H9 (cell line): ENCODE measurements around the gene VNN1. TPM values are rescaled to one million over a fixed set of nuclear protein-coding genes. Genes with fewer than 3 reads are reported as not detected.

Experiments
- DNase-seq: peaks from one replicate; pipeline ENCODE4 v3.0.0-alpha.2; 2017
- H2AFZ ChIP-seq: one replicate; pipeline ENCODE4 v1.6.1; 2013; ENCODE audit warnings: mild to moderate bottlenecking, low read length, control low read depth, moderate library complexity
- H2AK5ac ChIP-seq: 2 replicates; pipeline ENCODE4 v1.6.1; 2013; ENCODE audit warnings: low read length, control low read depth, mixed read lengths; ENCODE audit not compliant: insufficient read length
- H2BK120ac ChIP-seq: one replicate; pipeline ENCODE4 v1.6.1; 2013; ENCODE audit warnings: low read depth, mild to moderate bottlenecking, low read length, control low read depth, inconsistent platforms; ENCODE audit not compliant: poor library complexity, severe bottlenecking
- H2BK12ac ChIP-seq: 2 replicates; pipeline ENCODE4 v1.6.1; 2013; ENCODE audit warnings: low read length, control low read depth, mixed read lengths, low read depth; ENCODE audit not compliant: insufficient read length
- H2BK15ac ChIP-seq: 2 replicates; pipeline ENCODE4 v1.6.1; 2013; ENCODE audit warnings: low read depth, low read length, control low read depth
- H2BK20ac ChIP-seq: one replicate; pipeline ENCODE4 v1.6.1; 2013; ENCODE audit warnings: low read depth, mild to moderate bottlenecking, low read length, control low read depth, inconsistent platforms; ENCODE audit not compliant: poor library complexity, severe bottlenecking
- H2BK5ac ChIP-seq: 2 replicates; pipeline ENCODE4 v1.6.1; 2013; ENCODE audit warnings: low read length, control low read depth, mixed read lengths; ENCODE audit not compliant: insufficient read length
- H3K14ac ChIP-seq: 2 replicates; pipeline ENCODE4 v1.6.1; 2013; ENCODE audit warnings: low read length, control low read depth; ENCODE audit not compliant: insufficient read depth
- H3K18ac ChIP-seq: 2 replicates; pipeline ENCODE4 v1.6.1; 2013; ENCODE audit warnings: low read depth, mild to moderate bottlenecking, mixed read lengths, low read length, control low read depth; ENCODE audit not compliant: insufficient read length
- H3K23ac ChIP-seq: 2 replicates; pipeline ENCODE4 v1.6.1; 2013; ENCODE audit warnings: low read length, control low read depth, mixed read lengths, low read depth; ENCODE audit not compliant: insufficient read length
- H3K23me2 ChIP-seq: 2 replicates; pipeline ENCODE4 v1.6.1; 2013; ENCODE audit warnings: low read depth, mild to moderate bottlenecking, mixed read lengths, low read length, control low read depth; ENCODE audit not compliant: insufficient read length, poor library complexity, severe bottlenecking
- H3K27ac ChIP-seq: 2 replicates; pipeline ENCODE4 v1.5.1; 2013; ENCODE audit warnings: low read length, control low read depth, mixed read lengths, low read depth; ENCODE audit not compliant: insufficient read length
- H3K27me3 ChIP-seq: 2 replicates; pipeline ENCODE4 v1.6.1; 2013; ENCODE audit warnings: low read length, control low read depth, inconsistent platforms; ENCODE audit not compliant: insufficient read depth
- H3K4ac ChIP-seq: 2 replicates; pipeline ENCODE4 v1.6.1; 2013; ENCODE audit warnings: low read depth, mild to moderate bottlenecking, control low read depth, inconsistent platforms, low read length, moderate library complexity
- H3K4me1 ChIP-seq: 2 replicates; pipeline ENCODE4 v1.6.1; 2013; ENCODE audit warnings: low read length, control low read depth, inconsistent platforms; ENCODE audit not compliant: insufficient read depth
- H3K4me2 ChIP-seq: 2 replicates; pipeline ENCODE4 v1.6.1; 2013; ENCODE audit warnings: low read length, control low read depth, mixed read lengths; ENCODE audit not compliant: insufficient read length, insufficient read depth
- H3K56ac ChIP-seq: 2 replicates; pipeline ENCODE4 v1.6.1; 2013; ENCODE audit warnings: low read depth, mild to moderate bottlenecking, mixed read lengths, low read length, control low read depth; ENCODE audit not compliant: insufficient read length
- H3K79me1 ChIP-seq: 2 replicates; pipeline ENCODE4 v1.6.1; 2013; ENCODE audit warnings: low read depth, mild to moderate bottlenecking, moderate library complexity, low read length, control low read depth, inconsistent platforms; ENCODE audit not compliant: insufficient read depth, poor library complexity, severe bottlenecking
- H3K79me2 ChIP-seq: 2 replicates; pipeline ENCODE4 v1.6.1; 2013; ENCODE audit warnings: low read length, control low read depth, inconsistent platforms; ENCODE audit not compliant: insufficient read depth
- H3K9ac ChIP-seq: 2 replicates; pipeline ENCODE4 v1.6.1; 2013; ENCODE audit warnings: low read length, control low read depth, mixed read lengths; ENCODE audit not compliant: insufficient read length; ENCODE audit errors: extremely low read depth
- H3K9me3 ChIP-seq: one replicate; pipeline ENCODE4 v1.6.1; 2013; ENCODE audit warnings: low read depth, low read length, inconsistent platforms; ENCODE audit not compliant: control insufficient read depth
- H3T11ph ChIP-seq: one replicate; pipeline ENCODE4 v1.6.1; 2013; ENCODE audit warnings: mild to moderate bottlenecking, low read length, control low read depth, inconsistent platforms
- H4K20me1 ChIP-seq: one replicate; pipeline ENCODE4 v1.6.1; 2013; ENCODE audit not compliant: control insufficient read depth, insufficient read length, insufficient read depth
- H4K5ac ChIP-seq: 2 replicates; pipeline ENCODE4 v1.6.1; 2013; ENCODE audit warnings: low read depth, mild to moderate bottlenecking, mixed read lengths, low read length, control low read depth; ENCODE audit not compliant: insufficient read length
- H4K8ac ChIP-seq: replicated peaks from 2 replicates; pipeline ENCODE4 v1.6.1; 2013; ENCODE audit warnings: low read length, control low read depth, mixed read lengths, low read depth; ENCODE audit not compliant: insufficient read length
- H4K91ac ChIP-seq: 2 replicates; pipeline ENCODE4 v1.6.1; 2013; ENCODE audit warnings: low read depth, mild to moderate bottlenecking, moderate library complexity, mixed read lengths, low read length, control low read depth; ENCODE audit not compliant: insufficient read length
- H3K27ac Mint-ChIP-seq, 3 experiments: 2 replicates in 2 of 3; 3 replicates in 1 of 3; pipeline ENCODE4 v1.8.0; 2020 to 2021; ENCODE audit warnings: mixed read lengths in 3 of 3, mild to moderate bottlenecking in 1 of 3, moderate library complexity in 1 of 3
- H3K27me3 Mint-ChIP-seq: 2 replicates; pipeline ENCODE4 v1.8.0; 2021; ENCODE audit warnings: low read depth, mild to moderate bottlenecking, moderate library complexity, mixed read lengths
- H3K36me3 Mint-ChIP-seq, 3 experiments: 2 replicates in 2 of 3; 3 replicates in 1 of 3; pipeline ENCODE4 v1.8.0; 2020 to 2021; ENCODE audit warnings: low read depth in 3 of 3, mixed read lengths in 3 of 3; ENCODE audit not compliant: insufficient read depth in 1 of 3
- H3K4me1 Mint-ChIP-seq, 2 experiments: 2 replicates each; pipeline ENCODE4 v1.8.0; 2020; ENCODE audit warnings: mixed read lengths in 2 of 2
- H3K4me3 Mint-ChIP-seq, 2 experiments: 2 replicates in 1 of 2; 3 replicates in 1 of 2; pipeline ENCODE4 v1.8.0; 2020 to 2021; ENCODE audit warnings: mild to moderate bottlenecking in 2 of 2, mixed read lengths in 2 of 2, moderate library complexity in 1 of 2
- H3K9me3 Mint-ChIP-seq, 2 experiments: 2 replicates in 1 of 2; 3 replicates in 1 of 2; pipeline ENCODE4 v1.8.0; 2020; ENCODE audit warnings: mild to moderate bottlenecking in 2 of 2, mixed read lengths in 2 of 2, moderate library complexity in 1 of 2
- CTCF ChIP-seq: fragments of 200-600 bp; sonication (generic); conservative IDR thresholded peaks from 3 replicates; pipeline ENCODE4 v1.8.0; 2021; ENCODE audit warnings: antibody characterized with exemption, mild to moderate bottlenecking
- WGBS: extraction: QIAGEN DNeasy Blood & Tissue Kit; methylation state at CpG from one replicate; pipeline ENCODE4 v1.1.7; 2013; ENCODE audit warnings: missing lambda C conversion rate, low lambda C conversion rate, mixed read lengths; ENCODE audit not compliant: insufficient read length; ENCODE audit errors: extremely low coverage; 5-methylcytosine and 5-hydroxymethylcytosine counted together
- total RNA-seq: library from RNA; stranded (reverse); gene quantifications from 2 replicates; pipeline ENCODE4 v1.2.1, GENCODE V29; 2021

The VNN1 gene
- total RNA-seq, 1 experiment from 2014 or later: not detected

- DNase-seq: no peak
- whole genome bisulfite sequencing: no CpG with 5 or more reads among the region's 6 CpGs
- H2AFZ ChIP-seq: no peak overlapping the region
- no peak overlapping the region for H2BK5ac ChIP-seq
- H3K79me2 ChIP-seq: no peaks in the 10 kb centered on the region
- no peak overlapping the region for H4K5ac ChIP-seq
- H3T11ph ChIP-seq: no peak overlapping the region
- H2BK20ac ChIP-seq: no peak overlapping the region
- no peak overlapping the region for H2BK120ac ChIP-seq
- H3K27me3 Mint-ChIP-seq: no peaks in the 10 kb centered on the region
- no peak overlapping the region for H4K91ac ChIP-seq
- no peak overlapping the region for H3K27ac ChIP-seq
- no peak overlapping the region for H2AK5ac ChIP-seq
- no peaks in the 10 kb centered on the region for H3K36me3 Mint-ChIP-seq
- no peaks in the 10 kb centered on the region for H4K20me1 ChIP-seq
- H3K27me3 ChIP-seq: no peaks in the 10 kb centered on the region
- no peak overlapping the region for H3K27ac Mint-ChIP-seq
- TF ChIP-seq CTCF: no peak
- no peak overlapping the region for H3K56ac ChIP-seq
- H3K4ac ChIP-seq: no peak overlapping the region
- no peaks in the 10 kb centered on the region for H3K9me3 ChIP-seq
- no peak overlapping the region for H2BK12ac ChIP-seq
- no peak overlapping the region for H2BK15ac ChIP-seq
- H3K23ac ChIP-seq: no peak overlapping the region
- H3K9ac ChIP-seq: no peak overlapping the region
- no peaks in the 10 kb centered on the region for H3K4me1 Mint-ChIP-seq
- H4K8ac ChIP-seq: no peak overlapping the region
- no peak overlapping the region for H3K4me2 ChIP-seq
- H3K79me1 ChIP-seq: no peaks in the 10 kb centered on the region
- no peak overlapping the region for H3K14ac ChIP-seq
- H3K23me2 ChIP-seq: no peaks in the 10 kb centered on the region
- no peaks in the 10 kb centered on the region for H3K4me1 ChIP-seq
- H3K9me3 Mint-ChIP-seq: no peaks in the 10 kb centered on the region
- no peak overlapping the region for H3K18ac ChIP-seq
- no peak overlapping the region for H3K4me3 Mint-ChIP-seq
These were observed 11.6 kb upstream of the VNN1 start for GRCh38 chr6:132725471-132725870.
